Lung (tissue), 12 donors: ENCODE data around the gene GRAMD1A. TPM values are rescaled to one million over a fixed set of nuclear protein-coding genes. Genes with fewer than 3 reads are reported as not detected.

ENCODE experiments used
- ATAC-seq: fragments of 200-7000 bp; cut with Tn5 transposase; one replicate; pipeline ENCODE4 v1.9.1; 2020; ENCODE audit warnings: moderate number of reproducible peaks; ENCODE audit not compliant: insufficient read depth, low FRiP score
- DNase-seq, 3 donors: peaks; one replicate each; pipeline ENCODE4 v3.0.0-alpha.2; 2013 to 2017
- H3K27ac ChIP-seq, 2 donors: one replicate each; pipeline ENCODE4 v1.5.1; 2013; ENCODE audit warnings: mild to moderate bottlenecking in 2 of 2, moderate library complexity in 2 of 2, control low read depth in 1 of 2, inconsistent platforms in 1 of 2, low read depth in 1 of 2, low read length in 1 of 2
- H3K27me3 ChIP-seq, 3 donors: one replicate each; pipeline ENCODE4 v1.5.1; 2013; ENCODE audit warnings: low read length in 2 of 3; ENCODE audit not compliant: control insufficient read depth in 3 of 3, insufficient read depth in 3 of 3
- H3K36me3 ChIP-seq, 4 donors: one replicate each; pipeline ENCODE4 v1.5.1; 2013; ENCODE audit warnings: low read length in 4 of 4, mild to moderate bottlenecking in 1 of 4, moderate library complexity in 1 of 4; ENCODE audit not compliant: control insufficient read depth in 4 of 4, insufficient read depth in 4 of 4
- H3K4me1 ChIP-seq, 5 donors: one replicate each; pipeline ENCODE4 v1.5.1; 2013; ENCODE audit warnings: low read length in 5 of 5, mild to moderate bottlenecking in 2 of 5, moderate library complexity in 1 of 5; ENCODE audit not compliant: control insufficient read depth in 5 of 5, insufficient read depth in 5 of 5
- H3K4me3 ChIP-seq: one replicate; pipeline ENCODE4 v1.5.1; 2013; ENCODE audit warnings: mild to moderate bottlenecking, control low read depth, moderate library complexity
- H3K9ac ChIP-seq, 2 donors: one replicate each; pipeline ENCODE4 v1.5.1; 2013; ENCODE audit warnings: low read length in 2 of 2, control low read depth in 1 of 2; ENCODE audit not compliant: insufficient read depth in 1 of 2
- H3K9me3 ChIP-seq, 4 donors: one replicate each; pipeline ENCODE4 v1.5.1; 2013; ENCODE audit warnings: low read length in 3 of 4, mild to moderate bottlenecking in 1 of 4, moderate library complexity in 1 of 4; ENCODE audit not compliant: control insufficient read depth in 4 of 4, insufficient read depth in 3 of 4
- CTCF ChIP-seq: IDR thresholded peaks from 2 replicates; pipeline ENCODE4 v1.5.1; 2012; ENCODE audit warnings: mild to moderate bottlenecking; ENCODE audit errors: control extremely low read depth, extremely low read depth
- WGBS, 2 donors: extraction: QIAGEN DNeasy Blood & Tissue Kit; methylation state at CpG; one replicate each; pipeline ENCODE4 v1.1.7; 2013; 5-methylcytosine and 5-hydroxymethylcytosine counted together
- polyA plus RNA-seq, 2 donors: library from polyadenylated mRNA; stranded (reverse); fragments of 200-250 nt; gene quantifications; one replicate each; pipeline ENCODE4 v1.2.1, GENCODE V29; 2013
- total RNA-seq, 2 donors: library from RNA; depleted of rRNA in 1 of 2; stranded (reverse); fragments of >200 nt in 1 of 2; gene quantifications; one replicate each; pipeline ENCODE4 v1.2.1, GENCODE V29; 2014 to 2021
- donor health status: control.
- donor health status: control.
- donor health status: Bipolar disorder and iron deficiency.
- donor health status: healthy.
- donor health status: DM: yes; HTN: yes; CAD: no.

GRAMD1A gene
- total and polyA plus RNA-seq, 4 donors: 92.2 to 217 (median 133) TPM

- Histone ChIP-seq H3K4me1 (no peaks in the 10 kb centered on the region), H3K4me3 (no peak overlapping the region), H3K27ac (no peak overlapping the region), H3K27me3 (no peaks in the 10 kb centered on the region), H3K9ac (no peak overlapping the region), H3K9me3 (no peaks in the 10 kb centered on the region), H3K36me3 (no peaks in the 10 kb centered on the region)
- 88 to 93% methylated on average over 9 of the region's 9 CpGs for WGBS, 2 donors
- ATAC-seq (no peak), DNase-seq (no peak)
- TF ChIP-seq CTCF: no peak
Observed at GRCh38 chr19:35054626-35055025, 54.5 kb downstream of the GRAMD1A start.

- no peak for DNase-seq
Observed at GRCh38 chr19:35055715-35056179, 55.6 kb downstream of the GRAMD1A start.

GRCh38 chr19:35056513-35057063 is 56.5 kb downstream of the GRAMD1A start:
- ATAC-seq: no peak
- no peak overlapping the region for H3K27ac ChIP-seq
- no peaks in the 10 kb centered on the region for H3K36me3 ChIP-seq
- no peaks in the 10 kb centered on the region for H3K4me1 ChIP-seq
- DNase-seq: no peak
- TF ChIP-seq CTCF: no peak
- H3K9me3 ChIP-seq: no peaks in the 10 kb centered on the region
- H3K9ac ChIP-seq: no peak overlapping the region
- no peak overlapping the region for H3K4me3 ChIP-seq
- H3K27me3 ChIP-seq: no peaks in the 10 kb centered on the region
- WGBS, 2 donors: 86% methylated on average over 6 of the region's 6 CpGs

More at GRCh38 chr19:35055715-35056179, 55.6 kb downstream of the GRAMD1A start:
- H3K9me3 ChIP-seq: no peaks in the 10 kb centered on the region
- no peaks in the 10 kb centered on the region for H3K4me1 ChIP-seq
- TF ChIP-seq CTCF: no peak
- no peaks in the 10 kb centered on the region for H3K36me3 ChIP-seq
- WGBS, 2 donors: 39 to 50% methylated on average over 3 of the region's 3 CpGs
- no peak for ATAC-seq
- H3K27me3 ChIP-seq: no peaks in the 10 kb centered on the region
- no peak overlapping the region for H3K27ac ChIP-seq
- no peak overlapping the region for H3K4me3 ChIP-seq
- no peak overlapping the region for H3K9ac ChIP-seq

- 85 to 89% methylated on average over 2 of the region's 2 CpGs for WGBS, 2 donors
- DNase-seq (no peak), ATAC-seq (no peak)
- no peak overlapping the region for H3K4me3 ChIP-seq
- H3K4me1 ChIP-seq: no peaks in the 10 kb centered on the region
- H3K9ac ChIP-seq: no peak overlapping the region
- no peaks in the 10 kb centered on the region for H3K9me3 ChIP-seq
- no peaks in the 10 kb centered on the region for H3K36me3 ChIP-seq
- no peak overlapping the region for H3K27ac ChIP-seq
- no peak for TF ChIP-seq CTCF
- H3K27me3 ChIP-seq: no peaks in the 10 kb centered on the region
Observed at GRCh38 chr19:35058370-35058769, 58.2 kb downstream of the GRAMD1A start.
